ENCODE measurements around the gene VKORC1. TPM values are rescaled to one million over a fixed set of nuclear protein-coding genes. Genes with fewer than 3 reads are reported as not detected.

Gene VKORC1
- total RNA-seq, 1 donor from 2014 or later = 139 TPM

GRCh38 chr16:31074814-31075183, 19.8 kb downstream of the VKORC1 start:
- peaks cover 3% of the 10 kb centered on the region for H3K36me3 ChIP-seq (ENCODE audit: control insufficient read depth, insufficient read depth, low read length)
- TF ChIP-seq, protein P1, sequence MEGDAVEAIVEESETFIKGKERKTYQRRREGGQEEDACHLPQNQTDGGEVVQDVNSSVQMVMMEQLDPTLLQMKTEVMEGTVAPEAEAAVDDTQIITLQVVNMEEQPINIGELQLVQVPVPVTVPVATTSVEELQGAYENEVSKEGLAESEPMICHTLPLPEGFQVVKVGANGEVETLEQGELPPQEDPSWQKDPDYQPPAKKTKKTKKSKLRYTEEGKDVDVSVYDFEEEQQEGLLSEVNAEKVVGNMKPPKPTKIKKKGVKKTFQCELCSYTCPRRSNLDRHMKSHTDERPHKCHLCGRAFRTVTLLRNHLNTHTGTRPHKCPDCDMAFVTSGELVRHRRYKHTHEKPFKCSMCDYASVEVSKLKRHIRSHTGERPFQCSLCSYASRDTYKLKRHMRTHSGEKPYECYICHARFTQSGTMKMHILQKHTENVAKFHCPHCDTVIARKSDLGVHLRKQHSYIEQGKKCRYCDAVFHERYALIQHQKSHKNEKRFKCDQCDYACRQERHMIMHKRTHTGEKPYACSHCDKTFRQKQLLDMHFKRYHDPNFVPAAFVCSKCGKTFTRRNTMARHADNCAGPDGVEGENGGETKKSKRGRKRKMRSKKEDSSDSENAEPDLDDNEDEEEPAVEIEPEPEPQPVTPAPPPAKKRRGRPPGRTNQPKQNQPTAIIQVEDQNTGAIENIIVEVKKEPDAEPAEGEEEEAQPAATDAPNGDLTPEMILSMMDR (IDR thresholded peaks at IDR 0.05; ENCODE audit: insufficient read depth, low read length, poor library complexity, severe bottlenecking) = no peak
- peak overlapping the region; percentile 90 for H3K4me3 ChIP-seq (ENCODE audit: low read depth, low read length)
- no peak for DNase-seq (ENCODE audit: low read depth)
- H3K27me3 ChIP-seq (ENCODE audit: control insufficient read depth, insufficient read depth, low read length) = no peaks in the 10 kb centered on the region

DNA sequence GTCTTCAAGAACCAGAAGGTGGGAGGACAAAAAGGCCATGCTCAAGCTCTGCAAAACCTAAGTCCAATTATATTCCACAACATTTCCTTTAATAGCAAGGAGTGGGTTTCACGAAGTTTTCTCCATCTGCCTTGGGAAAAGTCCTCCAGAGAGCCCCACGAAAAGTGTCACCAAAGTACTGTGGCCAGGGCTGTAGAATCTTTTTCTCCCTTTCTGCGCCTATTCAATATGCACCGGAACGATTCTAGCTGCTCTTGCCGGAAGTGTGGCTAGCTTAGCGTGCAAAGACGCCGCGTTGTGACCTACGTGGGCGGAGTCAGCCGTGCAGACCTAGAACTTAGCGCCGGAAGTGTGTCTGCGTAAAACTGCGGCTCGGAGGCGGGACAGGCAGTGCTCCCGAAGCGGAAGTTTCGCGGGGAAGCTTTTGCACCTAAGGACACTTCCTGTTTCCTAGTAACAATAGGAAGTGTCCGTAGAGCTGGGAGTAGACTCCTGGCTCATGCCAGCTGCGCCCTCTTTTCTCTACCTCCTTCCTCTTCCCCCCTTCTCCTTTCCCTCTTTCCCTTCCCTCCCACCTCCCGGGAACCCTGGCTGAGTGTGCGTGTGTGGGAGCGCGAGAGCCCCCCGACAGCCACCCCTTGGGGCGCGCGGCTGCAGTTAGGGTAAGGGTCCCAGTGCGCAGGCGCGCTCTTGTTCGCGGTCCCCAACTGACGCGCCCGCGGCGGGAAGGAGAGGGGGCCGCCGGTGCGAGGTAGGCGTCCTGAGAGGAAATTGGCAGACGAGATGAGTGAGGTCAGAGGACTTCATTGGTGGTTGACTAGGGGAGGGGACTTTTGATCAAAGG, 20.4 kb downstream of the VKORC1 start, which contains the start of the genes ZNF646 and ZNF668:
Gene ZNF646, plus strand, starts transcription at position 453 of the 844 bp plus-strand sequence. CDS start 1,903 bp downstream, outside the sequence.
Gene ZNF668, minus strand, starts transcription at position 271 of the 844 bp plus-strand sequence. CDS start 9,781 bp downstream, outside the sequence.
- H3K4me3 ChIP-seq (ENCODE audit: low read depth, low read length) = peak within 1 kb of the TSS; percentile 90

DNA sequence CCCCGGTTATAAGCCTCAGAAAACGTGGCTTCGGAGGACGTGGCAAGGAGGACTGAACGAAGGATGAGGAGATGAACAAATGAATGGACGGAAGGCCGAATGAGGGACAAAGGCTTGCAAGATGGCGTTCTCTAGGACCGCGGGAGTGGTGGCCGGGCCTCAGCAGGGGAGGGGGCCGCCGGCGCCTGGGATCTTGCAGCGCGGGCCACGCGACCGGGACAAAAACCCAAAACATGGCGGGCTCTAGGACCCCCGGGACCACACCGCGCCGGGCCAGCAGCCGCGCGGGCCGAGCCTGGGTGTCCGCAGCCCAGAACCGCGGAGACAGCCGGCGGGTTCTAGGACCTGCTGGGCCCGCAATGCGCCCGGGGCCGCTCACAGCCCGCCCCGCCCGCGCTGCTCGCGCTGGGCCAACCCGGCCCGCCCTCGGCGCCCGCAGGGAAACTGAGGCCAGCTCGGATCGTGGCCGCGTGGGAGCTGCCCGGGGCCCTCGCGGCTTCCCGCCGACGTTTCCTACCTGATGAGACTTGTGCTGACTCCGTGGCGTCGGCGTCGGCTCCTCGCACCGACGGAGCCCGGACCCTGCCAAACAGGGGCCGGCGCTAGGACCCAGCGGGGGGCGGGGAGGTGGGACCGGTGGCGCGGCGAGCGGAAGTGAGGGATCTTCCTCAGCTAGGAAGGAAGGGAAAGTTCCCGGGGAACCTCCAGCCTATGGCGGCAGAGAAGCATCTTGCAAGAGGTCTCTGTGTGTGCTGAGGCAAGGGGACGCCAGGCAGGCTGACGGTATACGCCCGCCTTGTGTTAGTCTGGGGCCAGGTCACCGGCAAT, 21.2 kb downstream of the VKORC1 start:
- TF ChIP-seq, protein P1 (IDR thresholded peaks at IDR 0.05; ENCODE audit: insufficient read depth, low read length, poor library complexity, severe bottlenecking) = no peak
- peaks cover 3% of the 10 kb centered on the region for H3K36me3 ChIP-seq (ENCODE audit: control insufficient read depth, insufficient read depth, low read length)

More for the DNA sequence above, 20.4 kb downstream of the VKORC1 start, which contains the start of the genes ZNF646 and ZNF668:
- TF ChIP-seq, protein P1 (IDR thresholded peaks at IDR 0.05; ENCODE audit: insufficient read depth, low read length, poor library complexity, severe bottlenecking) = no peak
- peaks cover 3% of the 10 kb centered on the region for H3K36me3 ChIP-seq (ENCODE audit: control insufficient read depth, insufficient read depth, low read length)
- peak; percentile 96 for DNase-seq (ENCODE audit: low read depth)
- no peaks in the 10 kb centered on the region for H3K27me3 ChIP-seq (ENCODE audit: control insufficient read depth, insufficient read depth, low read length)

DNA sequence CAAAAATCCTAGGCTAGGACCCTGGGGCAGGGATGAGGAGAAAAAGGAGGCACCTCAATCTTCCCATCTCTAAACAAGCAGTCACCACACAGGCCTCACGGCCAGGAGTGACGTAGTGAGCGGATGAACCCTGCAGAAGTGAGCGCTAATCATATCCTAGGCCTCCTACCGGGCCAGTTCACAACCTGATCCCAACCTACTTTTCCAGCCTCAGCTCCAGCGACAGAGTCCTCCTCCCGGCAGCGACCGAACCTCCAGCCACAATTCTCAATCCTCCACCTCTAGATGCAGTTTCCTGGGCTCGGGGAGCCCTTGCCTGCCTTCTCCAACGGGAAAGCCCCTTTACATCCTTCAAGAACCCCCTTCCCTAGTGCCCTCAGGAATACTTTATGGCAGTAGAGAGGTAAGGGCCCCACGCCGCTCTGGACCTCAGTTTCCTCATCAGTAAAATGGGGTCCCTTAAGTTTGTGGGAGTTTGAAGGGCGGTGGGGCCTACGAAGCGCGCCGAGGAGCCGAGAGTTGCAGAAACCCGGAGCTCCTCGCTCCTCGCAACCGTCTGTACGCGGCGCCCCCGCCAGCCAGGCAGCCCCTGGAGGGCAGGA, 22.0 kb downstream of the VKORC1 start:
- peak overlapping the region; percentile 90 for H3K4me3 ChIP-seq (ENCODE audit: low read depth, low read length)
- no peaks in the 10 kb centered on the region for H3K27me3 ChIP-seq (ENCODE audit: control insufficient read depth, insufficient read depth, low read length)
- TF ChIP-seq, protein P1 (IDR thresholded peaks at IDR 0.05; ENCODE audit: insufficient read depth, low read length, poor library complexity, severe bottlenecking) = no peak
- peaks cover 2% of the 10 kb centered on the region for H3K36me3 ChIP-seq (ENCODE audit: control insufficient read depth, insufficient read depth, low read length)
- no peak for DNase-seq (ENCODE audit: low read depth)

More for the DNA sequence above, 21.2 kb downstream of the VKORC1 start:
- Histone ChIP-seq H3K27me3 (ENCODE audit: control insufficient read depth, insufficient read depth, low read length) (no peaks in the 10 kb centered on the region), H3K4me3 (ENCODE audit: low read depth, low read length) (peak overlapping the region; percentile 90)
- DNase-seq (ENCODE audit: low read depth) = no peak

GRCh38 chr16:31071861-31072260, 22.7 kb downstream of the VKORC1 start:
- Histone ChIP-seq H3K36me3 (ENCODE audit: control insufficient read depth, insufficient read depth, low read length) (peaks cover 2% of the 10 kb centered on the region), H3K4me3 (ENCODE audit: low read depth, low read length) (peak overlapping the region; percentile 90), H3K27me3 (ENCODE audit: control insufficient read depth, insufficient read depth, low read length) (no peaks in the 10 kb centered on the region)
- DNase-seq (ENCODE audit: low read depth) = no peak
- TF ChIP-seq, protein P1 (IDR thresholded peaks at IDR 0.05; ENCODE audit: insufficient read depth, low read length, poor library complexity, severe bottlenecking) = no peak
